ENCODE results near the gene ANAPC4.

The ANAPC4 gene

DNA sequence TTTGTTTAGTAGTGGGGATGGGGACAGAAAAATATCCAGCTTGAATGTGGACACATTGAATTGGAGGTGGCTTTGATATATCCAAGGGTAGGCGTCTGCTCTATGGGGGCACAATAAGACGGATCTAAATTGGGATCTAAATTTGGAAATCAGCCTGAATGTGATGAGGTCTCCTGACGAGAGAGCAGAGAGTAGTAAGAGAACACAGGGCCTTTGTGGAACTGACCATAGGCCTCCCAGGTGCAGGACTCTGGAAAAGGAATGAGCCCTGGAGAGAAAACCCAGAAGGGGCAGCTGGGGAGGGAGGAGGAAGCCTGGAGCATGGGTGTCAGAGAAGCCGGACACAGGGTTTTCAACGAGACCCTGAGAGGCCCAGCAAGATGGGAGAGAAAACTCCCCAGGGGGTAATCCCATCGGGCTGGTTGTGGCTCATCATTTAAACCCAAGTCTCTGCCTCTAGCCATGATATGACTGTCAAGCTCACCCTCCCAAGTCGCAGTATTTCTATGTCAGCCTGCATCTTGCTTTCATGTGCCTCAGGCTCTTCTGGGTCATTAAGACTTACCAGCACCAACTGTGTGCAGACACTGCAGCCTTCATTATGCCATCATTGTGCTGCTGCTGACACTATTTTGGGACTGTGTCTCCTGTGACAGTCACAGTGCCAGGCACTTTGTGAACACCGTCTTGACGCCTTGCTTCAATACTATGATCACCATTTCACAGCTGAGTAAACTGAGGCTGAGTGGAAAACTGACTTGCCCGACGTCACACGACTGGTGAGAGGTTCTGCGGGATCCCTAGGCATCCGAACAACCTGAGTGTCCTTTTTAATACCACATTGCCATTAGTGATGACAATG, 57.1 kb downstream of the ANAPC4 start:
- no peak for DNase-seq (ENCODE audit: low read depth in 2 of 2)

DNA sequence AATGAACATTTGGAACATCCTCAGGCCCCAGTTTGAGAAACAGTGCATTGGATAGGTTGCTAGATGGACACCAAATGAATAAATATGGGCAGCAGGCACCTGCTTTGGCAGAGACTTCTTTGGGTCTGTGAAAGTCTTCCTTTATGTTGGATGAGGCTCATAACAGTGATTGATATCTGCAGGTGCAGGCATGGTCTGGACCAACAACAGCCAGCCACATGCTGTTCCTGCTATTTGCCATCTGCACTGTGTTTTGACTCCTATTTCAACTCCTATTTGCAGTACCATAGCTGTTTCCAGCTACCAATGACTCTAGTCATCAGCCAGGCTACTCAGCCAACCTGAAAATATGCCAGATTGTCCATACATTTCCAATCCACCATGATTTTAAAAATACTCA, 60.9 kb downstream of the ANAPC4 start:
- DNase-seq (ENCODE audit: low read depth in 2 of 2): no peak

DNA sequence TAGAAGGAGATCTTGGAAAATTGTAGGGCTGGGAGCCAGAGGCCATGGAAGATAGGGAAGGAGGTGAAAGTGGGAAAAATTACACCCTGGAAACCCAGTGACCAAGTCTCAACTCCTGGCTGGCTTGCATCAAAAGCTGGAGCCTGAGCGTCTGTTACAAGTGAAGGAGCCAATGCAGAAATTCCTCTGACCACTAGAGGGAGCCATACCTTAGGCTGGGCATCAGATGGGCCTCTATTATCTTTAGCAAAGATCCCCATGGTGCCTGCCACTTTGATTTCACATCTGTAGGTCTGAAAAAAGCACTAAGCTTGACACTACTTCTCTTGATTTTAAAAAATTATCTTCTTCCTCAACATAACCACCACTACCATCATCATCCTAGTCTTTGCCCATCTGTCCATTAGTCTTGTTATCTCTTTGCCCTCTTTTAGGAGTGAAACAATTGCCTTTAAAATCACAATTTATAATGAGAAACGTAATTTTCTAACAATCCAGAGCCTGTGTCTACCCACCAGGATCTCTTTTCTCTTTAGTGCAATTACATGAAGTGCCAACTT, 62.9 kb downstream of the ANAPC4 start:
- DNase-seq (ENCODE audit: low read depth in 2 of 2): peak in 1 of 2 donors; percentile 6

DNA sequence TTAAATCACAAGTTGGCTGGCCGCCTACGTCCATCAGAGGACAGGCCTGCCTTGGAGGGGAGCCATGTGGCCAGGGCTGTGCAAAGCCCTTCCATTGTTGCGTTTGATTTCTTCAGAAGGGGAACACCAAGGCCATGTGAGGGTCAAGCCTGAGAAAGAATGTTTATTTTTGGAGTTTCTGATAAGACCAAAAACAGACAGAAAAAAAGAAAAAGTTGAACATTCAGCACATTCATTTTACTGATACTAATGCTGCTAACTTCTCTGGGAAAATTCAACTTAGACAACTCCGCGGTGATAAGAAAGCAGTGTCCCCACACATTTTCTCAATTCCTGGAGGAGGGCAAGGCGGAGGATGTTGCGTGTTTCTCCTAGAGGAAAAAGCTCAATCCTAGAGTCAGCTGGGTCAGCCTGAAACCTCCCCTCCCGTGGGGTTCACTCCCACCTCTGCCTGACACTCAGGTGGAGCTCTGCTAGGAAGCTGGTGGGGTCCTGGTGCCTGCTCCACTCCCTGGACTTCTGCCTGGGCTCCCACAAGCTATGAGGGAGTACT, 63.5 kb downstream of the ANAPC4 start:
- no peak for DNase-seq (ENCODE audit: low read depth in 2 of 2)

DNA sequence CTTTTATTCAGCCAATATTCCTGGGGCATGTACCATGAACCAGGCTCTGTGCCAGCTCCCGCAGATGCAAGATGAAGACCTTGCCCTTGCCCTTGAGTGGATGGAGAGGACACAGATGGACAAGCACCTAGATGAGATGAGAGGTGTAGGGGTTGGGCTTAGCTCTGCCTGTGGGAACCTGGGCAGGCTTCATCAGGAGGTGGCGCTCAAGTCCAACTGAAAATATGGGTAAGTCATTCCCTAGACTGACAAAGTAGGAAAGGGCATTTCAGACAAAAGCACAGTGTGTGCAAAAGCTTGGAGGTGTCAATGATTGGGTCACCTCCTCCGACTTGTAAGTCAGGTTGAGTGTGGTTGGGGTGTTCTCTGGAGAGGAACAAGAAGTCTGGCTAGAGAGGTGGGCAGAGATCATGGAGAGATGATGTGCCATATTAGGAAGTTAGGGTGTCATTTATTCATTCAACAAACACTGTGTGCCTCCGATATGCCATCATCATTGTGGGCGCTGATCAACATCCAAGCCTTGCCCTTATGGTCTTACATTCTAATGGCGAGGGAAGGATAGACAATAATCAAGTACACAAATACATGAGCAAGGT, 64.6 kb downstream of the ANAPC4 start:
- DNase-seq (ENCODE audit: low read depth in 2 of 2): no peak

DNA sequence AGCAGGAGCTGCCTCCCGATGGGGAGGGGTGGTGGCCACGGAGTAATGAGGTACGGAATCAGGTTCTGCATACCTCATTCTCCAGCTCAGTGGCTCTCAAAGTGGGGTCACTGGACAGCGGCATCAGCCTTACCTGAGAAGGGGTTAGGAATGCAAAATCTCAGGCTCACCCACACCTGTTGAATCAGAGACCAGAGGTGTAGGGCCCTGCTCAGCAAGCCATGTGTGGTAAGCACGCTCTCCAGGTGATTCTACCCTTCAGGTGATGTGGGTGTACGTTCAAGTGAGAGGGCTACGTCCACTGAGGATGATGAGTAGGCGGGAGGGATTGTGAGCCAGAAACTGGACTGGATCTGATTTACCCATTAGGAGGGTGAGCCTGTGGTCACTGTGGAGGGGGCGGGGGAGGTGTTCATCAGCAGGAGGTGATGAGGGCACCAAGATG, 65.8 kb downstream of the ANAPC4 start:
- no peak for DNase-seq (ENCODE audit: low read depth in 2 of 2)

DNA sequence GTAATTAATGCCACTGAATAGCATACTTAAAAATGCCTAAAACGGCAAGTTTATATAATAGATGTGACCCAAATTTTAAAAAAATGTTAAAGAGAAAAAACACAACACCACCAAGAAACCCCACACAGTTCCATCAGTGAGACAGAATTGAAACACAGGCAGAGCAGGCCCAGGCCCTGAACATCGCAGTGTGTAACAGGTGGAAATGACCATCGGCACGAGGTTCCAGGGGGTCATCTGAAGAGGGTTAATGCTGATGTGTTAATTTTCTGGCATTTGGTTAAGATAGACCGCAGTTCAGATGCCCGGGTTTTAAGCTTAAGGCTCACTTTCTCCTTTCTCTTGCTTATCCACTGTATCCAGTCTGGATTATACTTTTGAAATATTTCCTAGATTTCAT, 66.8 kb downstream of the ANAPC4 start:
- DNase-seq (ENCODE audit: low read depth in 2 of 2): no peak

DNA sequence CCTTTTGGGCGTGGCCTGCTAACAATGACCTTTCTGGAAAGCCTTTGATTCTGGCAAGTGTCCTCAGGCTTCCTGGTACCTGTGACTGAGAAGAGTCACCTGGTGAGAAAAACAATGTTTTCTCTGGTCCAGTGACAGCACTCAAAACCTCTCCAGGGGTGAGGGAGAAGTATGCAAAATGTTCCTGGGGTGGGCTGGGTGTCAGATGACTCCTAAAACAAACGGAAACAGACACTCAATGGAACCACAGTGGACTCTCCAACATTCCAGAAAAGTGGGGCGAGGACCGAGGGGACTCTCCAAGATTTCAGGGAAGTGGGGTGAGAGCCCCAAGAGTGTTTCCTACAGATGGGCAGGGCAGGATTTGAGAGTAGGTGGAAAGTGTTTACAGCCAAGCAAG, 69.5 kb downstream of the ANAPC4 start:
- DNase-seq (ENCODE audit: low read depth in 2 of 2): no peak

DNA sequence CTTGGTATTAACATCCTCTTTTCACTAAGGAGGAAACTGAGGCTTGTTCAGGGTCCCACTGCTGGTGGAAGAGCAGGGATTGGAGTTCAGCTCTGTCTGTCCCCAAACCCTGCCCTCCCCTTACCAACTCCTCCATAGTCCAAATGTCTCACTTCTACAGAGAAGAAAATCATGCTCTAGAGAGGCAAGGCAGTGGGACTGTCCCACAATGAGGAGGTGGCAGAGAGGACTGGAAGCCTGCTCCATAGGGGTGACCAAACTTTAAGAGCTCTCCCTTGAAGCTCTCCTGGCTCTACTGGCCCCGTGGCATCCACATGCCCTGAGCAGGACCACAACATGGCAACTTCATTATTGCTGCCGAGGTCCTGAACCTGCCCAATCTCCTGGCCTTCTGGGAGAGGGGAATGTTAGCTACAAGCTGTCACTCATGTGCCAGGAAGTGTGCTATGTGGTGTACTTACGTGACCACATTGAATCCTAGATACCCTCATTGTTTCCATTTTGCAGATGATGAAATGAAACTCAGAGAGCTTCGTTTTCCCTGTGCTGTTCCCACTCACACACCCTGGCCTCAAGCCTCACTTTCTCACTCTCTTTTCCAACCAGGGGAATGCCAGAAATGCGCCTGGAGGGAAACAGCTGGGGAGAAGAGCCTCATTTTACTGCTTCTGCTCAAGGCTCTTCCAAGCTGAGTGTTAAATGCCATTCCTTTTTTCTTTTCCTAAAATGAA, 71.5 kb downstream of the ANAPC4 start:
- no peak for DNase-seq (ENCODE audit: low read depth in 2 of 2)

DNA sequence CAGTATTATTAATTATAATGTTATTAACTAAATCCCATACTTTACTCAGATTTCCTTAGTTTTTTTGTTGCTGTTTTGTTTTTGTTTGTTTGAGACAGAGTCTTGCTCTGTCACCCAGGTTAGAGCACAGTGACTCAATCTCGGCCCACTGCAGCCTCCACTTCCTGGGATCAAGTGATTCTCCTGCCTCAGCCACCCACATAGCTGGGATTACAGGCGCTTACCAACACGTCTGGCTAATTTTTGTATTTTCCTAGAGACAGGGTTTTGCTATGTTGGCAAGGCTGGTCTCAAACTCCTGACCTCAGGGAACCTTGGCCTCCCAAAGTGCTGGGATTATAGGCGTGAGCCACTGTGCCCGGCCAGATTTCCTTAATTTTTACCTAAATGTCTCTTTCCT, 72.2 kb downstream of the ANAPC4 start:
- DNase-seq (ENCODE audit: low read depth in 2 of 2): no peak

DNA sequence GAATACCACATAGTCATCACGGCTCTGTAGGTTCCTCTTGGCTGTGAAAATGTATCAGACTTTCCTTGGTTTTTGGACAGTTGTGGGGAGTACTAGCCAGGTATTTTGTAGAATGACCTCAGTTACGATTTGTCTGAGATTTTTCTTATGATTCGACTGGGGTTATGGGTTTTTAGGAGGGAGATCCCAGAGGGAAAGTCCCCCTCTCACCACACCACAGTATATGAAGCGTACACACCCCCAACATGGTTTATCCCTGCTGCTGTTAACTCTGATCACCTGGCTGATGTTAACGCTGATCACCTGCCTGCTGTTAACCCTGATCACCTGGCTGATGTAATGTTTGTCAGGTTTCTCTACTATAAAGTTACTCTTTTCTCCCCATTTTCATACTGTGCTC, 72.6 kb downstream of the ANAPC4 start:
- DNase-seq (ENCODE audit: low read depth in 2 of 2): no peak

DNA sequence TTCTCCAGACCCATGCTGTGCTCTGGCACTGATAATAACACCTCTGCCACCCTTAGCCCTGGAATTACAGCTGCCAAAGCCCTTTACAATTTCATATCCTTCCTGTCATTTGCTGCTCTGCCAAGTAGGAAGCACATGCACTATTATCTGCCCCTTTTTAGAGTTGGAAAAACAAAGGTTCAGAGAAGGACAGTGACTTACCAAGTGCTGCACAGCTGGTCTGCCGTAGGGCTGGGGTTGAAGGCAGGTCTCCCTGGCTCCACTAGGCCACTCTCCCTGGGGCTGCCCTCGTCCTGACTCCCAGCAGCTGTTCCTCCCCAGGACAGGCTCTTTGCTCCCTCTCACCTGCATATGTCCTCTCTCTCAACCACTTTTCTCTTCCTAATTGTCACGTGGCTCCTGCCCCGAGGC, 73.4 kb downstream of the ANAPC4 start:
- no peak for DNase-seq (ENCODE audit: low read depth in 2 of 2)

DNA sequence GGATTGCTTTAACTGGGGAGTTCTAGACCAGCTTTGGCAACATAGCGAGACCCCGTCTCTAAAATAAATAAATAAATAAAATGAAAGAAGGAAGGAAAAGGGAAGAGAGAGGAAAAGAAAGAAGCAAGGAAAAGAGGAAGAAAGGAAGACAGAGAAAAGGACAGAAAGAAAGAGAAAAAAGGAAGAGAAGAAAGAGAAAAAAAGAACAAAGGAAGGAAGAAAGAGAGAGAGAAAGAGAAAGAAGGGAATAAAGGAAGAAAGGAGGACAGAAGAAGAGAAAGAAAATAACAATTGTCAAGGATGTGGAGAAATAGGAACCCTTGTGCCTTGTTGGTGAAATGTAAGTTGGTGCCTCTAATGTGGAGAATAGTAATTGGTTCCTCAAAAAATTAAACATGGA, 74.6 kb downstream of the ANAPC4 start:
- DNase-seq (ENCODE audit: low read depth in 2 of 2): no peak

DNA sequence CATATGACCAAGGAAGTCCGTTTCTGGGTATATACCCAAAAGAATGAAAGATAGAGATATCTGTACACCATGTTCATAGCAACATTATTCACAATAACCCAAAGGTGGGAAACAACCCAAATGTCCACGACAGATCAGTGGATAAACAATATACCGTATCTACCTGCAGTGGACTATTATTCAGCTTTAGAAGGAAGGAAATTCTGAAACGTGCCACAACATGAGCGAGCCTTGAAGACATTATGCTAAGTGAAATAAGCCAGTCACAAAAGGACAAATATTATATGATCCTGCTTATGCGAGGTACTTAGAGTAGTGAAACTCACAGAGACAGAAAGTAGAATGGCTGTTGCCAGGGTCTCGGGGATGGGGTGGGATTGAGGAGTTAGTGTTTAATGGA, 75.0 kb downstream of the ANAPC4 start:
- no peak for DNase-seq (ENCODE audit: low read depth in 2 of 2)

DNA sequence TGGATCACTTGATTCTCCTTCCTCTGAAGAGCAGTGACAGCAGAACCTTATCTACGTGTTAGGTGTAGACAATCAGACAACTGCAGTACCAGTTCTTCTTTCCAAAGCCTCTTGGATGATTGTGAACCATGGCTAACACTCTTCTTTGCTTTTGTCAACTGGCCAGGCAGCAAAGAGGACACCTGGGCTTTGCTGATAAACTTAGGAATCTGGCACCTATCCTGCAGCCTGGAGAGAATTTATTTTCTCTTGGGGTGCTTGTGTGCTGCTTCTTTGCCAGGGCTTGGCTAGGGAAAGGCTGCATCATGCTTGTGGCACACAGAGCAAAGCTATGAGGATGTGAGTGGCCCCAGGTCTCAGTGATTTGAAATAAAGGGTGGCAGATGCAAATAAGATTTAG, 77.4 kb downstream of the ANAPC4 start:
- no peak for DNase-seq (ENCODE audit: low read depth in 2 of 2)

DNA sequence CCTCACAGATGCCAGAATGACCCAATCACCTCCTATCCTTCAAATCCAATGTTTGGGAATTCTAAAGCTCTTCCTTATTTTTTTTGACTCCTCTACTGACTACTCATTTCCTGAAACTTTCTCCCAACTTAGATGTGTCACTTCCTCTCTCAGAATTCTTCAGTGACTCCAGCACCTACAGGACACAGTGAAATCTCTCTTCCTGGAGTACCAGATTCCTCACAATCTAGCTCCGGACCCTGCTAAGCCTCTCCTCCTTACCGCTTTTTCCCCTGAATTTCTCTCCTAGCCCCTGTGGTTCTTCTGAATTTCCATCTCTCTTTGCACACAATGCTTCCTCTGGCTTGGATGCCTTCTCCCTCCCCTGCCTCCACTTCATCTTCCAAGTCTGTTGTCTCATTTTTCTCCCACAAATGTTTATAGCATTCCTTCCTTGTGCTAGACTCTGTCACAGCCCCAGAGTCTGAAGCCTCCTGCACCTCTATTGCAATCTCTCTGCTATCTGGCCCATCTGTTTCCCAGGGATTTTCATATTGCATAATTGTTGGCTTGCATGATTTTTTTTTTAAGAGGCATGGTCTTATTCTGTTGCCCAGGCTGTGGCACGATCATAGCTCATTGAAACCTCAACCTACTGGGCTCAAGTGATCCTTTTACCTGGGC, 80.1 kb downstream of the ANAPC4 start:
- no peak for DNase-seq (ENCODE audit: low read depth in 2 of 2)

DNA sequence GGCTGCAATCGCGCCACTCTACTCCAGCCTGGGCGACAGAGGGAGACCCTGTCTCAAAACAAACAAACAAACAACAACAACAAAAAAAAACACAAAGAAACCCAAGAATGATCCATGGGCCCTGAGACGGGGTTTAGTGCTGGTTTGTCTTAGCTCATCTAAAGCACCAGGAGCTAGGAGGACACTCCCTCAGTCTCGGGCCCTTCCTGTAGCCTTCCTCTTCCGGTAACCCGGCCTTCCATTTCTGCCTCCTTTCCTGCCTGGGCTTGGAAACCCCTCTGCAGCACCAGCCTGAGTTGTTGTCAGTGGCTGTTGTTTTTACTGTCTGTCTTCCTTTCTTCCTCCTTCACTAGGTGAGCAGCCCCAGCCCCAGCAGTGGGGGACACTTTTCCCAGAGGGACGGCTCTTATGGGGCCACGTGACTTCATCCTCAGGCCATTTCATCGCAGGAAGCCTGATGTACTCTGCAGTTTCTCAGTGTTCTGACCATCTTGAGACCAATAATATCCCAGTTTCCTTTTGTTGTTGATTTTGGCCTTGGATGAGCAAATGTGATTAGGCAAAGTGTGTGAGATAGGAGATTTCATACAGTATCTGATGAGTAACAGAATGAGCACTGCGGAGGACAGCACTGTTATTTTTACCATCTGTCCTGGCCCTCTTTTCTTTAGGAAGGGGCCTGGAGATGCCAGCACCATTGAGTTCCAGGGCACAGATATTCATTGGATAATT, 90.1 kb downstream of the ANAPC4 start:
- DNase-seq (ENCODE audit: low read depth in 2 of 2): no peak

DNA sequence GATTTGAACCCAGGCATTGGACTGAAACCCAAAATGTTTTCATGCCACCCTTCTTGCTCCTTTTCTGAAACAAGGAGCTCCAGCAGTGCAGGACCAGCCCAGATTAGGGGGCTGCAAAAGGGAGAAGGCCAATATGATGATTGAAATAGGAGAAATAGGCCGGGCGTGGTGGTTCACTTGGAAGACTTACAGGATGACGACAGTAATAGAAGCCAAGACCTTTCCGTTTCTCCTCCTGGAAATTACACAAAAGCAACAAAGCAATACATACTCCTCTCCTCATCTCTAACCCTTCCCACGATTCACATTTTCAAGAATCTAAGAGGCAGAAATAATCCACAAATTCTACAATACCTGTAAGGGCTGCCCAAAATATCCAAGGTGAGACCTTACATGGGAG, 90.8 kb downstream of the ANAPC4 start:
- DNase-seq (ENCODE audit: low read depth in 2 of 2): no peak

Data from stimulated activated CD8-positive, alpha-beta memory T cell treated with anti-CD3 and anti-CD28 coated beads, Interleukin-7, amount 100 ng/mL, for 1 hour (primary cell).